ENCODE results near the gene RICTOR. TPM values are rescaled to one million over a fixed set of nuclear protein-coding genes. Genes with fewer than 3 reads are reported as not detected.

RICTOR gene
- total and polyA plus RNA-seq, 9 of the 15 experiments (the other 6 are each of a cell fraction or from before 2014, with no cell fraction given) = 13.9 to 46.6 (median 22.6) TPM

DNA sequence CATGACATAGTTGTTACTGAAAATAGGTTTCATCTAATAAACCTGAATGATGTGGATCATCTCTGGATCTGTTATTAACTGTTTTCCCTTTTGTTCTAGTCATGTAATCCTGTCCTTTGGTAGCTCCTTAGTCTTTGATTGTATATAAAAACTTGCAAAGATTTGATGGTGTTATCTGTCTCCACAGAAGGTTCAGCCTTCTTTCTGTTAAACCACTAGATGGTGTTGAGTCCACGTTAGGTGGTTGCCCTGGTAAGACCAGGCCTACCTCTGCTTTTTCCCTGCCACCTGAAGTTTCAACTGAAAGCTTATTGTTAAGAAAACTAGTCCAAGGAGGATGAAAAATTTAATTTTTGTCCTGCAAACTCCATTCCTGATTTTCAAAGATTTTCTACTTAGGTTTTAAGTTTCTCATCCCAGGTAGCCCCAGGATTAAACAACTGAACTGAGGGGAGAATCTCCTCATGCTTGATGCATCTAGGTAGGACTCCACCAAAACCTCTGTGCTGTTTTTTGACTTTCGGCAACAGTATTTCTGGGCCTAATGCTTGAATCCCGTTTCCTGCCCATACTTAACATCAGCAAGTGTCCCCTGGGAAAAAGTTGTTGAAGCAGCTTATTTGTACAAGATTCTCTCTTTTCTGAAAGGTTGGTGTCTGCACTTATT, 68.5 kb downstream of the RICTOR start (continued):
- TF ChIP-seq, protein P1, sequence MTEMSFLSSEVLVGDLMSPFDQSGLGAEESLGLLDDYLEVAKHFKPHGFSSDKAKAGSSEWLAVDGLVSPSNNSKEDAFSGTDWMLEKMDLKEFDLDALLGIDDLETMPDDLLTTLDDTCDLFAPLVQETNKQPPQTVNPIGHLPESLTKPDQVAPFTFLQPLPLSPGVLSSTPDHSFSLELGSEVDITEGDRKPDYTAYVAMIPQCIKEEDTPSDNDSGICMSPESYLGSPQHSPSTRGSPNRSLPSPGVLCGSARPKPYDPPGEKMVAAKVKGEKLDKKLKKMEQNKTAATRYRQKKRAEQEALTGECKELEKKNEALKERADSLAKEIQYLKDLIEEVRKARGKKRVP (CRISPR knock-in tag; IDR thresholded peaks at IDR 0.05) = no peak
- TF ChIP-seq, protein P2, sequence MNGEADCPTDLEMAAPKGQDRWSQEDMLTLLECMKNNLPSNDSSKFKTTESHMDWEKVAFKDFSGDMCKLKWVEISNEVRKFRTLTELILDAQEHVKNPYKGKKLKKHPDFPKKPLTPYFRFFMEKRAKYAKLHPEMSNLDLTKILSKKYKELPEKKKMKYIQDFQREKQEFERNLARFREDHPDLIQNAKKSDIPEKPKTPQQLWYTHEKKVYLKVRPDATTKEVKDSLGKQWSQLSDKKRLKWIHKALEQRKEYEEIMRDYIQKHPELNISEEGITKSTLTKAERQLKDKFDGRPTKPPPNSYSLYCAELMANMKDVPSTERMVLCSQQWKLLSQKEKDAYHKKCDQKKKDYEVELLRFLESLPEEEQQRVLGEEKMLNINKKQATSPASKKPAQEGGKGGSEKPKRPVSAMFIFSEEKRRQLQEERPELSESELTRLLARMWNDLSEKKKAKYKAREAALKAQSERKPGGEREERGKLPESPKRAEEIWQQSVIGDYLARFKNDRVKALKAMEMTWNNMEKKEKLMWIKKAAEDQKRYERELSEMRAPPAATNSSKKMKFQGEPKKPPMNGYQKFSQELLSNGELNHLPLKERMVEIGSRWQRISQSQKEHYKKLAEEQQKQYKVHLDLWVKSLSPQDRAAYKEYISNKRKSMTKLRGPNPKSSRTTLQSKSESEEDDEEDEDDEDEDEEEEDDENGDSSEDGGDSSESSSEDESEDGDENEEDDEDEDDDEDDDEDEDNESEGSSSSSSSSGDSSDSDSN (IDR thresholded peaks at IDR 0.05; ENCODE audit: borderline replicate concordance in 1 of 2, low read depth in 2 of 2, low read length in 2 of 2) = no peak
- peak; percentile 67 to 85 for TF ChIP-seq RAD21 (CRISPR knock-in tag; conservative IDR thresholded peaks at IDR 0.05 in 1 of 2, IDR thresholded peaks at IDR 0.05 in 1 of 2)
- TF ChIP-seq JUNB (CRISPR knock-in tag; conservative IDR thresholded peaks at IDR 0.05) = no peak
- 0 out of 2 replicates have a peak, but pooled peaks have one; percentile 35 for TF ChIP-seq KAT8 (IDR thresholded peaks at IDR 0.05; ENCODE audit: low read depth)
- TF ChIP-seq, protein P3, sequence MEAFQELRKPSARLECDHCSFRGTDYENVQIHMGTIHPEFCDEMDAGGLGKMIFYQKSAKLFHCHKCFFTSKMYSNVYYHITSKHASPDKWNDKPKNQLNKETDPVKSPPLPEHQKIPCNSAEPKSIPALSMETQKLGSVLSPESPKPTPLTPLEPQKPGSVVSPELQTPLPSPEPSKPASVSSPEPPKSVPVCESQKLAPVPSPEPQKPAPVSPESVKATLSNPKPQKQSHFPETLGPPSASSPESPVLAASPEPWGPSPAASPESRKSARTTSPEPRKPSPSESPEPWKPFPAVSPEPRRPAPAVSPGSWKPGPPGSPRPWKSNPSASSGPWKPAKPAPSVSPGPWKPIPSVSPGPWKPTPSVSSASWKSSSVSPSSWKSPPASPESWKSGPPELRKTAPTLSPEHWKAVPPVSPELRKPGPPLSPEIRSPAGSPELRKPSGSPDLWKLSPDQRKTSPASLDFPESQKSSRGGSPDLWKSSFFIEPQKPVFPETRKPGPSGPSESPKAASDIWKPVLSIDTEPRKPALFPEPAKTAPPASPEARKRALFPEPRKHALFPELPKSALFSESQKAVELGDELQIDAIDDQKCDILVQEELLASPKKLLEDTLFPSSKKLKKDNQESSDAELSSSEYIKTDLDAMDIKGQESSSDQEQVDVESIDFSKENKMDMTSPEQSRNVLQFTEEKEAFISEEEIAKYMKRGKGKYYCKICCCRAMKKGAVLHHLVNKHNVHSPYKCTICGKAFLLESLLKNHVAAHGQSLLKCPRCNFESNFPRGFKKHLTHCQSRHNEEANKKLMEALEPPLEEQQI (IDR thresholded peaks at IDR 0.05) = peak; percentile 46; the same call in 1 of the 2 replicates
- TF ChIP-seq CBX5 (IDR thresholded peaks at IDR 0.05; ENCODE audit: borderline replicate concordance, low read depth) = no peak
- TF ChIP-seq LEF1 (IDR thresholded peaks at IDR 0.05) = 0 out of 2 replicates have a peak, but pooled peaks have one; percentile 21
- TF ChIP-seq, protein P4, sequence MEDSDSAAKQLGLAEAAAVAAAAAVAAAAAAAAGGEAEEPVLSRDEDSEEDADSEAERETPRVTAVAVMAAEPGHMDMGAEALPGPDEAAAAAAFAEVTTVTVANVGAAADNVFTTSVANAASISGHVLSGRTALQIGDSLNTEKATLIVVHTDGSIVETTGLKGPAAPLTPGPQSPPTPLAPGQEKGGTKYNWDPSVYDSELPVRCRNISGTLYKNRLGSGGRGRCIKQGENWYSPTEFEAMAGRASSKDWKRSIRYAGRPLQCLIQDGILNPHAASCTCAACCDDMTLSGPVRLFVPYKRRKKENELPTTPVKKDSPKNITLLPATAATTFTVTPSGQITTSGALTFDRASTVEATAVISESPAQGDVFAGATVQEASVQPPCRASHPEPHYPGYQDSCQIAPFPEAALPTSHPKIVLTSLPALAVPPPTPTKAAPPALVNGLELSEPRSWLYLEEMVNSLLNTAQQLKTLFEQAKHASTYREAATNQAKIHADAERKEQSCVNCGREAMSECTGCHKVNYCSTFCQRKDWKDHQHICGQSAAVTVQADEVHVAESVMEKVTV (CRISPR knock-in tag; IDR thresholded peaks at IDR 0.05) = peak; percentile 39; the same call in 1 of the 2 replicates
- no peak for TF ChIP-seq DDX20 (tag; IDR thresholded peaks at IDR 0.05; ENCODE audit: low read depth)
- no peak for TF ChIP-seq L3MBTL2 (IDR thresholded peaks at IDR 0.05)
- TF ChIP-seq BCOR (IDR thresholded peaks at IDR 0.05) = no peak
- no peak for TF ChIP-seq ZNF3 (CRISPR knock-in tag; IDR thresholded peaks at IDR 0.05)
- TF ChIP-seq YBX1 (IDR thresholded peaks at IDR 0.05) = no peak
- no peak for TF ChIP-seq POLR2AphosphoS2 (IDR thresholded peaks at IDR 0.05; ENCODE audit: low read length)
- 0 out of 2 replicates have a peak, but pooled peaks have one; percentile 11 for TF ChIP-seq JUND (IDR thresholded peaks at IDR 0.05; ENCODE audit: borderline replicate concordance, low read depth, low read length)
- no peak for TF ChIP-seq JUND (tag; IDR thresholded peaks at IDR 0.05; ENCODE audit: borderline replicate concordance, low read depth, low read length)
- no peak for TF ChIP-seq ZNF668 (CRISPR knock-in tag; IDR thresholded peaks at IDR 0.05)
- TF ChIP-seq CEBPG (CRISPR knock-in tag; IDR thresholded peaks at IDR 0.05) = no peak
- no peak for TF ChIP-seq CEBPG (tag; conservative IDR thresholded peaks at IDR 0.05 in 1 of 2, IDR thresholded peaks at IDR 0.05 in 1 of 2)
- TF ChIP-seq CBX1 (IDR thresholded peaks at IDR 0.05; ENCODE audit: low read depth) = no peak
